Endothelial cell of umbilical vein (primary cell): Measurements from ENCODE around the gene CCDC138.

ENCODE experiments used
- POLR2A ChIP-seq: IDR thresholded peaks from 2 replicates; pipeline ENCODE4 v1.6.1; 2012; ENCODE audit warnings: low read depth, mild to moderate bottlenecking, control low read depth, low read length
- POLR2AphosphoS5 ChIP-seq: IDR thresholded peaks from 2 replicates; pipeline ENCODE4 v1.6.1; 2012; ENCODE audit warnings: low read depth, mild to moderate bottlenecking, control low read depth, low read length, moderate library complexity; ENCODE audit not compliant: insufficient read depth
- TF ChIP-seq, protein P1 (sequence below), 2 donors: IDR thresholded peaks; 1 replicate in 1 of 2; 2 replicates in 1 of 2; pipeline ENCODE4 v1.5.1; 2011; ENCODE audit warnings: low read length in 2 of 2, mild to moderate bottlenecking in 2 of 2, moderate library complexity in 2 of 2, control low read depth in 1 of 2, inconsistent platforms in 1 of 2, low read depth in 1 of 2; ENCODE audit not compliant: insufficient read depth in 1 of 2; ENCODE audit errors: extremely low read depth in 1 of 2
- TF ChIP-seq, protein P2 (sequence below): IDR thresholded peaks from 2 replicates; pipeline ENCODE4 v1.6.1; 2011; ENCODE audit not compliant: insufficient read depth, insufficient read length

GRCh38 chr2:108810993-108811957, 24.7 kb downstream of the CCDC138 start:
- TF ChIP-seq POLR2A (no peak), POLR2AphosphoS5 (no peak)
- TF ChIP-seq, protein P1, sequence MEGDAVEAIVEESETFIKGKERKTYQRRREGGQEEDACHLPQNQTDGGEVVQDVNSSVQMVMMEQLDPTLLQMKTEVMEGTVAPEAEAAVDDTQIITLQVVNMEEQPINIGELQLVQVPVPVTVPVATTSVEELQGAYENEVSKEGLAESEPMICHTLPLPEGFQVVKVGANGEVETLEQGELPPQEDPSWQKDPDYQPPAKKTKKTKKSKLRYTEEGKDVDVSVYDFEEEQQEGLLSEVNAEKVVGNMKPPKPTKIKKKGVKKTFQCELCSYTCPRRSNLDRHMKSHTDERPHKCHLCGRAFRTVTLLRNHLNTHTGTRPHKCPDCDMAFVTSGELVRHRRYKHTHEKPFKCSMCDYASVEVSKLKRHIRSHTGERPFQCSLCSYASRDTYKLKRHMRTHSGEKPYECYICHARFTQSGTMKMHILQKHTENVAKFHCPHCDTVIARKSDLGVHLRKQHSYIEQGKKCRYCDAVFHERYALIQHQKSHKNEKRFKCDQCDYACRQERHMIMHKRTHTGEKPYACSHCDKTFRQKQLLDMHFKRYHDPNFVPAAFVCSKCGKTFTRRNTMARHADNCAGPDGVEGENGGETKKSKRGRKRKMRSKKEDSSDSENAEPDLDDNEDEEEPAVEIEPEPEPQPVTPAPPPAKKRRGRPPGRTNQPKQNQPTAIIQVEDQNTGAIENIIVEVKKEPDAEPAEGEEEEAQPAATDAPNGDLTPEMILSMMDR (IDR thresholded peaks at IDR 0.05; ENCODE audit: extremely low read depth in 1 of 2, insufficient read depth in 1 of 2, low read depth in 1 of 2, low read length in 2 of 2), result no peak
- TF ChIP-seq, protein P2, sequence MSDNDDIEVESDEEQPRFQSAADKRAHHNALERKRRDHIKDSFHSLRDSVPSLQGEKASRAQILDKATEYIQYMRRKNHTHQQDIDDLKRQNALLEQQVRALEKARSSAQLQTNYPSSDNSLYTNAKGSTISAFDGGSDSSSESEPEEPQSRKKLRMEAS, result no peak
